Osteoblast (primary cell): ENCODE results near the gene ZNF268. TPM values are rescaled to one million over a fixed set of nuclear protein-coding genes. Genes with fewer than 3 reads are reported as not detected.

Experiments
- DNase-seq: peaks from one replicate; pipeline ENCODE4 v3.0.0; 2011; ENCODE audit warnings: low spot score, mixed read lengths; ENCODE audit not compliant: insufficient read length; ENCODE audit errors: missing footprints
- H2AFZ ChIP-seq: 2 replicates; pipeline ENCODE4 v1.6.0; 2011; ENCODE audit warnings: mild to moderate bottlenecking, low read length
- H3K27ac ChIP-seq: 2 replicates; pipeline ENCODE4 v1.5.1; 2011; ENCODE audit warnings: mild to moderate bottlenecking, low read depth, low read length, moderate library complexity
- H3K27me3 ChIP-seq: 2 replicates; pipeline ENCODE4 v1.6.0; 2012; ENCODE audit warnings: mild to moderate bottlenecking, control low read depth, inconsistent platforms, low read length, moderate library complexity; ENCODE audit not compliant: insufficient read depth
- H3K36me3 ChIP-seq: 2 replicates; pipeline ENCODE4 v1.5.1; 2011; ENCODE audit warnings: mild to moderate bottlenecking, low read length, control low read depth, moderate library complexity; ENCODE audit not compliant: insufficient read depth
- H3K4me1 ChIP-seq: 2 replicates; pipeline ENCODE4 v1.5.1; 2011; ENCODE audit warnings: mild to moderate bottlenecking, low read length, control low read depth, moderate library complexity; ENCODE audit not compliant: insufficient read depth
- H3K4me2 ChIP-seq: 2 replicates; pipeline ENCODE4 v1.6.0; 2011; ENCODE audit warnings: mild to moderate bottlenecking, low read length; ENCODE audit not compliant: insufficient read depth
- H3K4me3 ChIP-seq: fragments of 200-600 bp; sonication (generic); 3 replicates; pipeline ENCODE4 v1.5.1; 2012; ENCODE audit warnings: mild to moderate bottlenecking, low read length, inconsistent platforms; ENCODE audit not compliant: insufficient read depth
- H3K79me2 ChIP-seq: 2 replicates; pipeline ENCODE4 v1.6.0; 2012; ENCODE audit warnings: mild to moderate bottlenecking, low read length, control low read depth, inconsistent platforms; ENCODE audit not compliant: insufficient read depth
- H3K9me3 ChIP-seq: 2 replicates; pipeline ENCODE4 v1.5.1; 2011; ENCODE audit warnings: low read depth, low read length, control low read depth
- H4K20me1 ChIP-seq: 2 replicates; pipeline ENCODE4 v1.6.0; 2012; ENCODE audit warnings: mild to moderate bottlenecking, low read length, control low read depth; ENCODE audit not compliant: insufficient read depth
- CTCF ChIP-seq: IDR thresholded peaks from 2 replicates; pipeline ENCODE4 v1.5.1; 2011; ENCODE audit warnings: mild to moderate bottlenecking, low read depth, low read length, moderate library complexity; ENCODE audit errors: extremely low read depth
- total RNA-seq: library from RNA; depleted of rRNA; stranded (reverse); fragments of >200 nt; gene quantifications from 2 replicates; pipeline ENCODE4 v1.2.3, GENCODE V29; 2012

Gene ZNF268
- total RNA-seq: 18.9 and 20.3 TPM in 2 replicates

GRCh38 chr12:133181238-133181959 is at the start of gene ZNF268:
ZNF268 (plus strand) TSS chr12:133181495; CDS start chr12:133181998, 503 bp downstream.
- H3K27ac ChIP-seq: peak within 1 kb of the TSS; percentile 74
- H3K9me3 ChIP-seq: peaks cover 2% of the 10 kb centered on the region
- peak within 1 kb of the TSS; percentile 98 for H3K4me2 ChIP-seq
- H4K20me1 ChIP-seq: no peaks in the 10 kb centered on the region
- H3K36me3 ChIP-seq: peaks cover 26% of the 10 kb centered on the region
- H2AFZ ChIP-seq: peak within 1 kb of the TSS; percentile 100
- DNase-seq: peak; percentile 95
- peak within 1 kb of the TSS; percentile 91 for H3K4me3 ChIP-seq
- H3K27me3 ChIP-seq: no peaks in the 10 kb centered on the region
- H3K79me2 ChIP-seq: peaks cover 30% of the 10 kb centered on the region
- peaks cover 8% of the 10 kb centered on the region for H3K4me1 ChIP-seq
- peak; percentile 89 for TF ChIP-seq CTCF

- H3K79me2 ChIP-seq: peaks cover 3% of the 10 kb centered on the region
- TF ChIP-seq CTCF: no peak
- H4K20me1 ChIP-seq: no peaks in the 10 kb centered on the region
- no peaks in the 10 kb centered on the region for H3K4me1 ChIP-seq
- H3K4me3 ChIP-seq: no peak overlapping the region
- H3K36me3 ChIP-seq: peaks cover 14% of the 10 kb centered on the region
- no peak overlapping the region for H2AFZ ChIP-seq
- peaks cover 8% of the 10 kb centered on the region for H3K9me3 ChIP-seq
- H3K27ac ChIP-seq: no peak overlapping the region
- DNase-seq: no peak
- no peaks in the 10 kb centered on the region for H3K27me3 ChIP-seq
- no peak overlapping the region for H3K4me2 ChIP-seq
Observed at GRCh38 chr12:133135747-133136146, 45.5 kb upstream of the ZNF268 start.

- H2AFZ ChIP-seq: no peak overlapping the region
- peaks cover 3% of the 10 kb centered on the region for H3K9me3 ChIP-seq
- H3K4me1 ChIP-seq: no peaks in the 10 kb centered on the region
- H3K79me2 ChIP-seq: no peaks in the 10 kb centered on the region
- DNase-seq: no peak
- no peak overlapping the region for H3K27ac ChIP-seq
- H4K20me1 ChIP-seq: no peaks in the 10 kb centered on the region
- H3K36me3 ChIP-seq: peaks cover 4% of the 10 kb centered on the region
- no peak for TF ChIP-seq CTCF
- H3K27me3 ChIP-seq: no peaks in the 10 kb centered on the region
- no peak overlapping the region for H3K4me3 ChIP-seq
- H3K4me2 ChIP-seq: no peak overlapping the region
Observed at GRCh38 chr12:133145981-133146380, 35.3 kb upstream of the ZNF268 start.

GRCh38 chr12:133156125-133156690 is 25.1 kb upstream of the ZNF268 start:
- H3K36me3 ChIP-seq: peaks cover 27% of the 10 kb centered on the region
- H3K27ac ChIP-seq: no peak overlapping the region
- no peaks in the 10 kb centered on the region for H3K79me2 ChIP-seq
- H3K9me3 ChIP-seq: peaks cover 26% of the 10 kb centered on the region
- no peak overlapping the region for H3K4me3 ChIP-seq
- H3K4me2 ChIP-seq: no peak overlapping the region
- no peak for DNase-seq
- no peak for TF ChIP-seq CTCF
- H4K20me1 ChIP-seq: no peaks in the 10 kb centered on the region
- H2AFZ ChIP-seq: no peak overlapping the region
- no peaks in the 10 kb centered on the region for H3K27me3 ChIP-seq
- no peaks in the 10 kb centered on the region for H3K4me1 ChIP-seq
